ENCODE measurements around the gene PRDM7.

The PRDM7 gene

GRCh38 chr16:90084215-90084950 is 7.3 kb upstream of the PRDM7 start:
- TF ChIP-seq, protein P1, sequence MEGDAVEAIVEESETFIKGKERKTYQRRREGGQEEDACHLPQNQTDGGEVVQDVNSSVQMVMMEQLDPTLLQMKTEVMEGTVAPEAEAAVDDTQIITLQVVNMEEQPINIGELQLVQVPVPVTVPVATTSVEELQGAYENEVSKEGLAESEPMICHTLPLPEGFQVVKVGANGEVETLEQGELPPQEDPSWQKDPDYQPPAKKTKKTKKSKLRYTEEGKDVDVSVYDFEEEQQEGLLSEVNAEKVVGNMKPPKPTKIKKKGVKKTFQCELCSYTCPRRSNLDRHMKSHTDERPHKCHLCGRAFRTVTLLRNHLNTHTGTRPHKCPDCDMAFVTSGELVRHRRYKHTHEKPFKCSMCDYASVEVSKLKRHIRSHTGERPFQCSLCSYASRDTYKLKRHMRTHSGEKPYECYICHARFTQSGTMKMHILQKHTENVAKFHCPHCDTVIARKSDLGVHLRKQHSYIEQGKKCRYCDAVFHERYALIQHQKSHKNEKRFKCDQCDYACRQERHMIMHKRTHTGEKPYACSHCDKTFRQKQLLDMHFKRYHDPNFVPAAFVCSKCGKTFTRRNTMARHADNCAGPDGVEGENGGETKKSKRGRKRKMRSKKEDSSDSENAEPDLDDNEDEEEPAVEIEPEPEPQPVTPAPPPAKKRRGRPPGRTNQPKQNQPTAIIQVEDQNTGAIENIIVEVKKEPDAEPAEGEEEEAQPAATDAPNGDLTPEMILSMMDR (IDR thresholded peaks at IDR 0.05; ENCODE audit: low read depth, low read length): no peak
- DNase-seq (ENCODE audit: low read depth in 2 of 2): no peak
- no peak overlapping the region for H3K4me3 ChIP-seq (replicated peaks in 1 of 2; ENCODE audit: low read depth in 2 of 2, low read length in 2 of 2)

- no peak overlapping the region for H3K4me3 ChIP-seq (replicated peaks in 1 of 2; ENCODE audit: low read depth in 2 of 2, low read length in 2 of 2)
- TF ChIP-seq, protein P1 (IDR thresholded peaks at IDR 0.05; ENCODE audit: low read depth, low read length): no peak
- DNase-seq (ENCODE audit: low read depth in 2 of 2): no peak
These were observed 6.0 kb upstream of the PRDM7 start for GRCh38 chr16:90083139-90083538.

GRCh38 chr16:90081606-90081970 is 4.5 kb upstream of the PRDM7 start:
- no peak for DNase-seq (ENCODE audit: low read depth in 2 of 2)
- TF ChIP-seq, protein P1 (IDR thresholded peaks at IDR 0.05; ENCODE audit: low read depth, low read length): no peak
- H3K4me3 ChIP-seq (replicated peaks in 1 of 2; ENCODE audit: low read depth in 2 of 2, low read length in 2 of 2): no peak overlapping the region

DNA sequence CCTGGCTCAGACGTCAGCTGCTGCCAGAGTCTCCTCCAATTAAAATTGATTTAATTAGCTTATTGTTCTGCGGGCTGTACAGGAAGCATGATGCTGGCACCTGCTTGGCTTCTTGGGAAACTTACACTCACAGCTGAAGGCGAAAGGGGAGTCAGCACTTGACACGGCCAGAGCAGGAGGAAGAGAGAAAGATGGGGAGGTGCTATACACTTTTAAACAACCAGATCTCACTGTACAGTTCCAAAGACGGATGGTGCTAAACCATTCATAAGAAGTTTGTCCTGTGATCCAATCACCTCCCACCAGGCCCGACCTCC is 1.4 kb upstream of the PRDM7 start:
- H3K4me3 ChIP-seq (replicated peaks in 1 of 2; ENCODE audit: low read depth in 2 of 2, low read length in 2 of 2): no peak overlapping the region
- TF ChIP-seq, protein P1 (IDR thresholded peaks at IDR 0.05; ENCODE audit: low read depth, low read length): no peak
- no peak for DNase-seq (ENCODE audit: low read depth in 2 of 2)

GRCh38 chr16:90077757-90078578 is 837 bp upstream of the PRDM7 start:
- peak; percentile 40 to 42 for DNase-seq (ENCODE audit: low read depth in 2 of 2)

GRCh38 chr16:90072442-90073105 is 4.6 kb downstream of the PRDM7 start:
- TF ChIP-seq, protein P1 (IDR thresholded peaks at IDR 0.05; ENCODE audit: low read depth, low read length): no peak

More at GRCh38 chr16:90077757-90078578, 837 bp upstream of the PRDM7 start:
- TF ChIP-seq, protein P1 (IDR thresholded peaks at IDR 0.05; ENCODE audit: low read depth, low read length): no peak
- peak overlapping the region; percentile 32 for H3K4me3 ChIP-seq (replicated peaks in 1 of 2; ENCODE audit: low read depth in 2 of 2, low read length in 2 of 2)

More at GRCh38 chr16:90072442-90073105, 4.6 kb downstream of the PRDM7 start:
- H3K4me3 ChIP-seq (replicated peaks in 1 of 2; ENCODE audit: low read depth in 2 of 2, low read length in 2 of 2): no peak overlapping the region
- DNase-seq (ENCODE audit: low read depth in 2 of 2): peak; percentile 37 to 74
